ENCODE results near the gene DTNB.

Gene DTNB

GRCh38 chr2:25570161-25570845 is 103.1 kb downstream of the DTNB start:
- peaks cover 35% of the 10 kb centered on the region for H3K4me1 ChIP-seq (ENCODE audit: low read length)
- no peak overlapping the region for H3K9ac ChIP-seq (ENCODE audit: low read length)
- H3K36me3 ChIP-seq (replicated peaks; ENCODE audit: low read depth, low read length): no peaks in the 10 kb centered on the region
- TF ChIP-seq CTCF (IDR thresholded peaks at IDR 0.05; ENCODE audit: low read depth, low read length): no peak
- no peak for TF ChIP-seq EZH2phosphoT487 (IDR thresholded peaks at IDR 0.05; ENCODE audit: low read depth)
- no peaks in the 10 kb centered on the region for H3K9me3 ChIP-seq (ENCODE audit: insufficient read depth, low read length)
- no peaks in the 10 kb centered on the region for H4K20me1 ChIP-seq (ENCODE audit: insufficient read depth, low read length)
- no peaks in the 10 kb centered on the region for H3K79me2 ChIP-seq (ENCODE audit: low read length)
- H2AFZ ChIP-seq (ENCODE audit: low read depth, low read length): no peak overlapping the region
- H3K4me2 ChIP-seq (ENCODE audit: low read length): no peak overlapping the region
- no peak overlapping the region for H3K27ac ChIP-seq (ENCODE audit: low read length)
- no peaks in the 10 kb centered on the region for H3K27me3 ChIP-seq (ENCODE audit: low read depth, low read length)
- no peak overlapping the region for H3K4me3 ChIP-seq (ENCODE audit: low read length)

GRCh38 chr2:25567406-25567805 is 106.0 kb downstream of the DTNB start:
- Histone ChIP-seq H3K4me2 (ENCODE audit: low read length) (peak overlapping the region; percentile 67), H3K4me3 (ENCODE audit: low read length) (no peak overlapping the region), H3K9ac (ENCODE audit: low read length) (peak overlapping the region; percentile 23), H3K79me2 (ENCODE audit: low read length) (no peaks in the 10 kb centered on the region), H2AFZ (ENCODE audit: low read depth, low read length) (no peak overlapping the region), H3K27ac (ENCODE audit: low read length) (peak overlapping the region; percentile 29), H3K9me3 (ENCODE audit: insufficient read depth, low read length) (0 out of 2 replicates have a peak, but pooled peaks cover 5% of the 10 kb centered on the region), H4K20me1 (ENCODE audit: insufficient read depth, low read length) (no peaks in the 10 kb centered on the region), H3K4me1 (ENCODE audit: low read length) (peaks cover 52% of the 10 kb centered on the region), H3K36me3 (replicated peaks; ENCODE audit: low read depth, low read length) (peaks cover 5% of the 10 kb centered on the region), H3K27me3 (ENCODE audit: low read depth, low read length) (no peaks in the 10 kb centered on the region)
- TF ChIP-seq CTCF (IDR thresholded peaks at IDR 0.05; ENCODE audit: low read depth, low read length) (peak; percentile 76), EZH2phosphoT487 (IDR thresholded peaks at IDR 0.05; ENCODE audit: low read depth) (no peak)

- Histone ChIP-seq H3K36me3 (replicated peaks; ENCODE audit: low read depth, low read length) (peaks cover 5% of the 10 kb centered on the region), H3K4me2 (ENCODE audit: low read length) (peak overlapping the region; percentile 67), H3K27ac (ENCODE audit: low read length) (peak overlapping the region; percentile 29), H3K27me3 (ENCODE audit: low read depth, low read length) (no peaks in the 10 kb centered on the region), H3K4me1 (ENCODE audit: low read length) (peaks cover 59% of the 10 kb centered on the region), H3K9me3 (ENCODE audit: insufficient read depth, low read length) (0 out of 2 replicates have a peak, but pooled peaks cover 5% of the 10 kb centered on the region), H2AFZ (ENCODE audit: low read depth, low read length) (no peak overlapping the region), H3K9ac (ENCODE audit: low read length) (peak overlapping the region; percentile 23), H3K4me3 (ENCODE audit: low read length) (no peak overlapping the region; the same call in 1 of the 2 replicates), H3K79me2 (ENCODE audit: low read length) (no peaks in the 10 kb centered on the region), H4K20me1 (ENCODE audit: insufficient read depth, low read length) (no peaks in the 10 kb centered on the region)
- TF ChIP-seq EZH2phosphoT487 (IDR thresholded peaks at IDR 0.05; ENCODE audit: low read depth) (no peak), CTCF (IDR thresholded peaks at IDR 0.05; ENCODE audit: low read depth, low read length) (no peak)
These were observed 106.7 kb downstream of the DTNB start for GRCh38 chr2:25566694-25567093.

GRCh38 chr2:25566094-25566493 is 107.3 kb downstream of the DTNB start:
- 0 out of 2 replicates have a peak, but pooled peaks cover 5% of the 10 kb centered on the region for H3K9me3 ChIP-seq (ENCODE audit: insufficient read depth, low read length)
- H3K36me3 ChIP-seq (replicated peaks; ENCODE audit: low read depth, low read length): peaks cover 5% of the 10 kb centered on the region
- H3K27me3 ChIP-seq (ENCODE audit: low read depth, low read length): no peaks in the 10 kb centered on the region
- H2AFZ ChIP-seq (ENCODE audit: low read depth, low read length): no peak overlapping the region
- H4K20me1 ChIP-seq (ENCODE audit: insufficient read depth, low read length): no peaks in the 10 kb centered on the region
- H3K4me1 ChIP-seq (ENCODE audit: low read length): peaks cover 65% of the 10 kb centered on the region
- no peaks in the 10 kb centered on the region for H3K79me2 ChIP-seq (ENCODE audit: low read length)
- peak overlapping the region; percentile 67 for H3K4me2 ChIP-seq (ENCODE audit: low read length)
- TF ChIP-seq CTCF (IDR thresholded peaks at IDR 0.05; ENCODE audit: low read depth, low read length) (peak; percentile 47), EZH2phosphoT487 (IDR thresholded peaks at IDR 0.05; ENCODE audit: low read depth) (no peak)
- H3K4me3 ChIP-seq (ENCODE audit: low read length): no peak overlapping the region; the same call in 1 of the 2 replicates
- H3K9ac ChIP-seq (ENCODE audit: low read length): peak overlapping the region; percentile 23; the same call in 1 of the 2 replicates
- no peak overlapping the region for H3K27ac ChIP-seq (ENCODE audit: low read length)
